GM20431 (cell line): ENCODE results near the gene ARV1.
"Not testable (repeated sequence)": the region's sequence is repeated elsewhere in the genome, so short reads cannot be mapped to it uniquely, and the experiment has no call there.

Source experiments
- in situ Hi-C: fragments of 300-500 bp; cut with MseI, MboI; formaldehyde crosslinking; loops from one replicate; pipeline ENCODE4 v1.15.0; 2020; ENCODE audit warnings: low sequenced_read_pairs; ENCODE audit not compliant: unreplicated experiment

The ARV1 gene

DNA sequence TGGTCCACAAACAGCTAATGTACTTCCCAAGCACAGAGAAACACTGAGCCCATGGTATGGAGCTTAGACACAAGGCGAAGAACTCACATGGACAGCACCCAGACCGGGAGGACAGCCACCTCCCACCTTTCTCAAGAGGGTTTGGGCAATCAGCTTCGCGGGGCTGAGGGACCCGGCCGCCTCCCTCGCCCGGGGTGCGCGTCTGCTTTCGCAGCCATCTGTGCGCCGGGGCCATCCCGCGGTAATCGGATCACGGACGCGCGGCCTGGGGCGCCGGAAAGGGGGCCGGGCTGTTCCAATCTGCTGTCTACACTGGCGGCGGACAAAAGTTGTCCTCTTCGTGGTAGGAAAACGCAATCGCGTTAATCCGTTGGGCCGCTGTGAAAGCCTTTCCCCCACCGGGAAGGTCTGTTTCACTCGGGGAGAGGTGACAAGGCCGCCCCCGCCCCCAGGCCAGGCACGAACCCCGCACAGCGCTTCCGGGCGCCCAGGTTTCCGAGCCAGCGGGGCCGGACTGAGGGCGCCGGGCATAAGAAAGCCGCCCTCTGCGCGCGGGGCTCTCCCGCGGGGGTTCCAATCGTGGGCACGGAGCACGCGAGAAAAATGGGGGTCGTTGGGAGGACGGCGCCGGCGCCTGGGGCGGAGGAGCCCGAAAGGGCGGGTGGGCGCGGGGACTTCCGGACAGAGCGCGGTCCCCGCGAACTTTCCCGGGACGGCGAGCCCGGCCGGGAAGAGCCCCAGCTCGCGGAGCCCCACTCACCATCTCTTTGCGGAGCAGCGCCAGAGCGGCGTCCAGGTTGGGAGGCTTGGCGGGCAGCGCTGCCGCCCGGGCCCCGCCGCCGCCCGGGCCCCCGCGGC is 60.5 kb downstream of the ARV1 start:
- in situ Hi-C loops = no loop called here

DNA sequence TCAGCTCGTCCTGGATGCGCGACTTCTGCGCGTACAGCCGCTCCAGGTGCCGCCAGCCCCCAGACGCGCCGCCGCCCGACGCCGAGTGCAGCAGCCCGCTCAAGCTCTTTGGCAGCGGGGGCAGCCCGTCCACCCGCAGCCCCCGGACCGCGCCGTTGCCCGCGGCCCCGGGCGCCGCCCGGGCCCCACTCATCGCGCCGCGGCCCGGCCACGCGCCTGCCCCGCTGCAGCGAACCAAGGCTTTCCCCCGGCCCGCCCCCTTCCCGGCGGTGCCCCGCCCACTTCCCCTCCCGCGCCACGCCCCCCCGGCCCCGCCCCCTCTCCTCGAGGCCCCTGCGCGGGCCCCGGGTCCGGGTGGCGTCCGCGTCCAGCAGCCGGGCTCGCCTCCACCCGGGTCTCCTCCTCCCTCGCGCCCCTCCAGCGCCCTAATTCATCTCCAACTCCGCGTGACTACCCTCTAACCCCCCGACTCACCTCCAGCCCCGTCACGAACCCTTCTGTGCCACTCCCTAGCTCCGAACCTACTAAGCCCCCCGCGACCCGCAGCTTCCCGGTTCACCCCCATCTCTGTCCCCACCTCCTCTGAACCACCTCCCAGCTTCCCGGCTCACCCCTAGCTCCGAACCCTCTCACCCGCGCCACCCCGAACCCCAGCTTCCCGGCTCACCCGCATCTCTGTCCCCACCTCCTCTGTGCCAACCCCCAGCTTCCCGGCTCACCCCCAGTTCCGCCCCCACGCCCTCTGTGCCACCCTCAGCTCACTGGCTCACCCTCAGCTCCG is 61.3 kb downstream of the ARV1 start, which contains the start of gene FAM89A:
FAM89A (minus strand) TSS at position 236 of the 781 bp plus-strand sequence; CDS start at position 193, 43 bp downstream.
- in situ Hi-C loops = no loop called here

DNA sequence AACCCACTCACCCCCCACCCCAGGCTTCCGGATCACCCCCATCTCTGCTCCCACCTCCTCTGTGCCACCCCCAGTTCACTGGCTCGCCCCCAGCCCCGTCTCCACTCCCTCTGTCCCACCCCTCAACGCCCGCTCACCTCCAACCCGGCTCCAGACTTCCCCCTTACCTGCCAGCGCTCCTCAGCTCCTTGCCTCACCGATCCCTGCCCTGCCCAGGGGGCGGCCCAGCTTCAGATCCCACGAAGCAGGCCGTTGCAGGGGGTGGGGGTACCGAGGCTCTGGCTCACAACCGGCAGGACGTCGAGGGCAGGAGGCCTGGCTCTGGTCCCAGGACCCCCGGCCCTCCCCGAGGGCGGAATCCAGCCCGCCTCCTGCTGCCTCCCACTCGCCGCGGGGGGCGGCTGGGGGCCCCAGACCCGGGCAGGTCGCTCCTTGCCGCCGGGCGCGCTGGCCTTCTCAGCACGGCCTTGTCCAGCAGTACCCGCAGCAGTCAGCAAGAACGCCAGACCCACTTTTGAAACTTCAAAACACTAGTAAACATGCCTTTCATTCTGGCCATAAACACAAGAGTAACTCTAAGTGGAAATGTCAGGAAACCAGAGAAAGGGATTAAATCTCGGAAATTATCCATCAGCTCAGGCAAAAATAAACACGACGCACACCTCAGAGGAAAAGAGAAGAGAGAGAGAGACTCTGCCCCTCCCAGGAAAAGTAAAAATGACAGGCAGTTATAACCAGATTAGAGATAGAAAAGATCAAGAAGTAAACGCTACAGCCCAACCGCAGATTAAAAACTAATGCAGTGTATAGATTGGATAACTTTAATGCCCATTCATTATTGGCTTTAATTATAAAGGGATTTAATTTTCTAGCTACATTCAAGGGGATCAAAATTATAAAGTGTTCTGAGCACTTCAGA is 62.2 kb downstream of the ARV1 start:
- in situ Hi-C loops = no loop called here

DNA sequence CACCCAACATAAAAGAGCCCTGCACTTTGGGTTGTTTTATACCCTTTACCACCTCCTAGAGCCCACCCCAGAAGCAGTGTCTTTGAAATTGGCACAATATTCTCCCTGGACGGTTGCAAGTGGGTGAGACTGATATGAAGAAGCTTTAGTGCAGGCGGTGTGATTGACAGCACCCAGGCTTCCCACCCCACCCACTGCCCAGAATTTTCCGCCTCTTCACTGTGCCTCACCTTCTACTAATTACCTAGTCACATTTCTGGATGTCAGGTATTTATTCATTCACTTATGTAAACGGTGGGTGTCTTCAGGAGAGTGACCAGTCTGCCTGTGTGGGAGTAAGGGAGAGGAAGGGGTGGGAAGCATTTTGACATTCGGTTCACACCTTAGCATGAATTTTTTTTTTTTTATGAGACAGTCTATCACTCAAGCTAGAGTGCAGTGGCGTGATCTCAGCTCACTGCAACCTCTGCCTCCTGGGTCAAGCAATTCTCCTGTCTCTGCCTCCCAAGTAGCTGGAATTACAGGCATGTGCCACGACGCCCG is 62.9 kb downstream of the ARV1 start:
- in situ Hi-C loops = no loop called here

DNA sequence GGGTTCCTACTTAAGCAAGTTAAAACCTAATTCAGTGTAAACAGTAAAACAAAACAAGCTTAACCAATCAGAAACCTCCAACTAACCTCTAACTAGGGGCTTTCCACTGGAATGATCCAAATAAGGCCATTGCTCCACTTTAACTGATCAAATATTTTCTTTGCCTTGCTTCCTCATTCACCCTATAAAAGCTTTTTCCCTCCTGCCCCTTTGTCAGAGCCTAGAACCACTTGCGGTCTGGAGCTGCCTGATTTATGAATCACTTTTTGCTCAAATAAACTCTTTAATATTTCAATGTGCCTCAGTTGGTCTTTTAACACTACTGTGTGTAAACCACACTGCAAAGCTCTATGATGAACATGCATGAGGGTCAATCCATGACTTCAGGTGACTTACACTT is 65.7 kb downstream of the ARV1 start:
- in situ Hi-C loops = no loop called here

DNA sequence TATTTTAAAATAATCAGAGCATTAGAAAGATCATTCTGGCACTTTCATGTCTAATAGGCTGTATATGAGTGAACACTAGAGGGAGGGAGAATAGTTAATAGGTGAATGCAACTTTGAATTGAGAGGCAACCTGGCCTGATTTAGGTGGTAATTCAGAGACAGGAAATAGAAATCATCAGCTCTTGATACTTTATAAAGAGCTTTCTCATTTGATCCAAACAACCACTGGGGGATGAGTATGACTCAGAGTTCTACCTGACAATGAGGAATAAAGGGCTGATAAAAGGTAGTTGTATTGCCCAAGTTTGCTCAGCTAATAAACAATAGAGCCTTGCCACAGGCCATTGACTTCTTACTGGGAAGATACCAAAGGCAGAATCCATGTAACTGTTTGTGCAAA is 66.4 kb downstream of the ARV1 start:
- in situ Hi-C loops = no loop called here

DNA sequence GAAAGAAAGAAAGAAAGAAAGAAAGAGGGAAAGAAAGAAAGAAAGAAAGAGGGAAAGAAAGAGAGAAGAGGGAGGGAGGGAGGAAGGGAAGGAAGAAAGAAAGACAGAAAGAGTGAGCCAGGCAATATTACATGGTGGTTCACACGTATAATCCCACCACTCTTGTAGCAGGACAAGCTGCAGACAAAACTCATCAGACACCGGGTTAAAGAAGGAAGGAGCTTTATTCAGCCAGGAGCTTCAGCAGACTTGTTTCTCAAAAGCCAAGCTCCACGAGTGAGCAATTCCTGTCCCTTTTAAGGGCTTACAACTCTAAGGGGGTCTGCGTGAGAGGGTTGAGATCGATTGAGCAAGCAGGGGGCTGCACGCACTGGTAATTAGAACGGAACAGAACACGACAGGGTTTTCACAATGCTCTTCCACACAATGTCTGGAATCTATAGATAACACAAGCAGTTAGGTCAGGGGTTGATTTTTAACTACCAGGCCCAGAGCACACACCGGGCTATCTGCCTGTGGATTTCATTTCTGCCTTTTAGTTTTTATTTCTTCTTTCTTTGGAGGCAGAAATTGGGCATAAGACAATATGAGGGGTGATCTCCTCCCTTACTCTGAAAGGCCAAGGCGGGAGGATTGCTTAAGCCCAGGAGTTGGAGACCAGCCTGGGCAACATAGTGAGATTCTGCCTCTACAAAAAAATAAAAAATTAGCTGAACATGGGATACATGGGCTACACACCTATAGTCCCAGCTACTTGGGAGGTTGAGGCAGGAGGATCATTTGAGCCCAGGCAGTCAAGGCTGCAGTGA is 67.2 kb downstream of the ARV1 start:
- in situ Hi-C loops = not testable (repeated sequence)

DNA sequence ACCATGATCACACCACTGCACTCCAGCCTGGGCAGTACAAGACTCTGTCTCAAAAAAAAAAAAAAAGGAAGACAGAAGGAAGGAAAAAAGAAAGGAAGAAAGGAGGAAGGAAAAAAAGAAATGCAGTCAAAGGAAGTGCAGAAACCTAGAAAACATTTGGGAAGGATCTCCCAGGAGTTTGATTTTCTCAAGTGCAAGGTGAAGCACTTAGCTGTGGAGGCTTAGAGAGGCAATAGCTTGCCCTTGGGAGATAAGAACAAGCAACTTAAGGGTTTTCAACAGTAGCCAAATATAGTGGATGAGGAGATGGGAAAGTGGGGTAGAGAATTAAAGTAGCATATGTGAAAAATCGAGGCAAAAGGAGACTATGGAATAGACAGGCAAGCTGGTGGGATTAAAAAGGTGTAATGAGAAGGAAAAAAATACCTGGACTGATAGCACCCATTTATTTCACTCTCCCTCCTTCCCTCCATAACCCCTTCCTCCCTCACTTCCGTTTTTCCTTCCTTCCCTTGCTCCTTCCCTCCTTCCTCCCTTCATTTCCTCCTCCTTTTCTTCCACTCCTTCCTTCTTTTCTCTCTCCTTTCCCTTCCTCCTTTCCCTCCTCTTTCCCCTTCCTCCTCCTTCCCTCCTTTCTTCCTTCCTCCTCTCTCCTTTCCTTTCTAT is 68.0 kb downstream of the ARV1 start:
- in situ Hi-C loops = no loop called here

DNA sequence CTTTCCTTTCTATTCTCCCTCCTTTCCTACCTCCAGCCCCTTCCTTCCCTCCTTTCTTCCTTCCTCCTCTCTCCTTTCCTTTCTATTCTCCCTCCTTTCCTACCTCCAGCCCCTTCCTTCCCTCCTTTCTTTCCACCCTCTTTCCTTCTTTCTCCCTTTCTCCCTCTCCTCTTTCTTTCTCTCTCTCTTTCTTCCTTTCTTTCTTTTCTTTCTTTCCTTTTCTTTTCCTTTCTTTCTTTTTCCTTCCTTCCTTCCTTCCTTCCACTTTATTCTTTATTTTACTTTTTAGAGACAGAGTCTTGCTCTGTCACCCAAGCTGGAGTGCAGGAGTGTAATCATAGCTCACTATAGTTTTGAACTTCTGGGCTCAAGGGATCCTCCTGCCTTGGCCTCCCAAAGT is 68.6 kb downstream of the ARV1 start:
- in situ Hi-C loops = not testable (repeated sequence)

DNA sequence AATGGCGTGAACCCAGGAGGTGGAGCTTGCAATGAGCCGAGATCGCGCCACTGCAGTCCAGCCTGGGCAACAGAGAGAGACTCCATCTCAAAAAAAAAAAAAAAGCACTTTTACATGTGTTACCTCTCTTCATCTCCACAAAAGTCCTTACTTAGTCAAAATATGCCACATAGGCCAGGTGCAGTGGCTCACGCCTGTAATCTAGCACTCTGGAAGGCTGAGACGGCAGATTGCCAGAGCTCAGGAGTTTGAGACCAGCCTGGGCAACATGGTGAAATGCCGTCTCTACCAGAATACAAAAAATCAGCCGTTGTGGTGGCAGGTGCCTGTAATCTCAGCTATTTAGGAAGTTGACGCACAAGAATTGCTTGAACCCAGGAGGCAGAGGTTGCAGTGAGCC is 69.5 kb downstream of the ARV1 start:
- in situ Hi-C loops = not testable (repeated sequence)

DNA sequence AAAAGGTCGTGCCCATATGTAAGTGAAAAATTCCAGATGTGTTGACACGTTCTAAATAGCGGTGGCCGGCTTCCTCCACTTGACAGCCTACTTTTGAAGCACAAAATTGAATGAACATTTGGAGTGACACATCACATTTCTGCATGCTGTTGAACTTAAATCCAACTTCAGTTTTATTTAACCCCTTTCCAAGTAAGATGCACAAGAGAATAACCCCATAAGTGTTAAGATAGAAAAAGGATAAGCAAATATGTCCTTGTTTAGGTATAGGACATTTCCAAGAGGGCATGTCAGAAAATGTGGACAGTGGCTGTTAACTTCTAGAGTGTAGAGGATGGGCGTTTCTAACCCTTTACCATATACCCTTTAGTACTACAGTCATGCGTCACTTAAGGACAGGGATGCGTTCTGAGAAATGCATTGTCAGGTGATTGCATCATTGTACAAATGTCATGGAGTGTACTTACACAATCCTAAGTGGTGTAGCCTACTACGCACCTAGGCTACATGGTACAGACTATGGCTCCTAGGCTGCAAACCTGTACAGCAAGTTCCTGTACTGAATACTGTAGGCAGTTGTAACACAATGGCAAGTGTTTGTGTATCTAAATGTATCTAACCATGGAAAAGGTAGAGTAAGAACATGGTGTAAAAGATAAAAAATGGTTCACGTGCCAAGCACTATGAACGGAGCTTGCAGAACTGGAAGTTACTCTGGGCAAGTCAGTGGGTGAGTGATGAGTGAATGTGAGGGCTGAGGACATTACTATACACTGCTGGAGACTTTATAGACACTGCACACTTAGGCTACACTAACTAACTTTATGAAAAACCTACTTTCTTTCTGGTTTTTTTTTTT is 70.5 kb downstream of the ARV1 start:
- in situ Hi-C loops = no loop called here
